Astrocyte (in vitro differentiated cells and primary cell): Measurements from ENCODE around the gene STRIP2.

Experiments used
- CTCF ChIP-seq: IDR thresholded peaks from 2 replicates; pipeline ENCODE4 v1.5.1; 2011; ENCODE audit warnings: low read depth, mild to moderate bottlenecking, inconsistent platforms, low read length, moderate library complexity; ENCODE audit not compliant: insufficient read depth
- EZH2 ChIP-seq: IDR thresholded peaks from 2 replicates; pipeline ENCODE4 v1.6.1; 2012; ENCODE audit warnings: mild to moderate bottlenecking, low read length, inconsistent platforms; ENCODE audit not compliant: insufficient read depth

DNA sequence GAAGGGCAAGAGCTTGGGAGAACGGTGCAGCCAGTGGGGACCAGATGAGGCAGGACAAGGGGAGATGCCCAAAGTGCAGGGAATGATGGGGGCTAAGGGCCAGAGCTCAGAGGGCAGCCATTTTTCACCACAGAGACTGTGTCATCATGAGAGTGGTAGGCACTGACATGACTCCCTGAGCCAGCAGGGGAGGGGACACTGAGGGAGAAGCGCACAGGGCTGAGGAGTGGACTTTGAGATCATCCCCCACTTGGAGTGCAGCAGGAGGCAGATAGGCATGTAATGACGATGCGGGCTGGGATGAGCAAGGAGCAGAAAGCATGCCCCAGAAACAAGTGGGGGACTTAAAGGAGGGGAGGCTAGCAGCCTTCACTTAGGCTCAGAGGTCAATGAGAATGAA lies 62.9 kb downstream of the STRIP2 start:
- TF ChIP-seq CTCF: no peak
- no peak for TF ChIP-seq EZH2
